HG03066 (cell line): ENCODE results near the gene SMYD1.
"Not testable (repeated sequence)": the region's sequence is repeated elsewhere in the genome, so short reads cannot be mapped to it uniquely, and the experiment has no call there.

Experiments used
- ATAC-seq: cut with Tn5 transposase; IDR thresholded peaks from one replicate; pipeline ENCODE4 v1.9.1; 2021; ENCODE audit warnings: low read depth; ENCODE audit not compliant: unreplicated experiment

Gene SMYD1

GRCh38 chr2:88067598-88067997 lies at the start of gene SMYD1:
Gene SMYD1 (plus strand): TSS chr2:88067825. CDS start chr2:88067865, 40 bp downstream.
- no peak for ATAC-seq

DNA sequence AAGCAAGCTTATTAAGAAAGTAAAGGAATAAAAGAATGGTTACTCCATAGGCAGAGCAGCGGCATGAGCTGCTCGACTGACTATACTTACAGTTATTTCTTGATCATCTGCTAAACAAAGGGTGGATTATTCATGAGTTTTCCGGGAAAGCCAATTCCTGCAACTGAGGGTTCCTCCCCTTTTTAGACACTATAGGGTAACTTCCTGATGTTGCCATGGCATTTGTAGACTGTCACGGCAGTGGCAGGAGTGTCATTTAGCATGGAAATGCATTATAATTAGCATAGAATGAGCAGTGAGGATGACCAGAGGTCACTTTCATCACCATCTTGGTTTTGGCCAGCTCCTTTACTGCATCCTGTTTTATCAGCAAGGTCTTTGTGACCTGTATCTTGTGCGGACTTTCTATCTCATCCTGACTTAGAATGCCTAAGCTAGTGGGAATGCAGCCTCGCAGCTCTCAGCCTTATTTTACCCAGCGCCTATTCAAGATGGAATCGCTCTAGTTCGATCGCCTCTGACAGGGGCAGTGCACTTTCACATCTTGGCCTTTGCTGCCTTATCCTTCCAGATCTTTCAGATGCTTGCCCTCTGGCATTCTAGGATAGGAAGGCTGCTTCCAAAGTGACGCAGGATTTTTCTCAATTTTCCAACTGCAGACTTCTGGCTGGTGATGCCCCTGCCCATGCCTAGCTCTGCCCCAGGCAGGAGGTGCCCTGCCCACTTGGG lies 49.4 kb upstream of the SMYD1 start:
- not testable (repeated sequence) for ATAC-seq

DNA sequence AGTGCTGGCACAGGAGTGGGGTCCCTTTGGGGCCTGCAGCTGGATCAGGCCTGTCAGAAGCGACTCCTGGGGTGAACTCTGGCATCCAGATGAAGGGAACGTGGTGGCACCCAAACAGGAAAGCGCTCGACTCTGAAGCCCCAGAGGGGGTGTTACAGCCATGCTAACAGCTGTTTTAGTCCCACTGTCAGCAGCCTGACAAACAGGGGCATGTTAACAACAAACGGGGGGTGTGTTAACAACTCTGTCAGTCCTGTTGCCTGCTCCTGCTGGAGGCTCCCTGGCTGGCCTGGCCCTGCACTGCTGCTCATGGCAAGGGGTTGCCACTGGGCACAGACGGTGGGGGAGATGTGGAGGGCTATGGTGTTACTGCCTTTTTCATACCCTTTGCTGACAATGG lies 48.7 kb upstream of the SMYD1 start:
- ATAC-seq: no peak

- no peak for ATAC-seq
These were observed 47.6 kb upstream of the SMYD1 start for GRCh38 chr2:88019985-88020384.

DNA sequence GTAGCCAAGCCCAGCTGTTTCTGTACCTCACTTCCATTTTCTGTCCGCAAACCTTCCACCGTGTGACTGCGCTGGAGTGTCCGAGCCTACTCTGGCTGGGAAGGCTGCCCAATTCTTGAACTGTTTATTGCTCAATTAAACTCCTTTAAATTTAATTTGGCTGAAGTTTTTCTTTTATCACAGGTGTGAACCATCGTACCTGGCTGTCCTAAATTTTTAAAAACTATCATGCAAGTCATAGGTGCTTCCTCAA lies 45.0 kb upstream of the SMYD1 start:
- ATAC-seq: no peak

DNA sequence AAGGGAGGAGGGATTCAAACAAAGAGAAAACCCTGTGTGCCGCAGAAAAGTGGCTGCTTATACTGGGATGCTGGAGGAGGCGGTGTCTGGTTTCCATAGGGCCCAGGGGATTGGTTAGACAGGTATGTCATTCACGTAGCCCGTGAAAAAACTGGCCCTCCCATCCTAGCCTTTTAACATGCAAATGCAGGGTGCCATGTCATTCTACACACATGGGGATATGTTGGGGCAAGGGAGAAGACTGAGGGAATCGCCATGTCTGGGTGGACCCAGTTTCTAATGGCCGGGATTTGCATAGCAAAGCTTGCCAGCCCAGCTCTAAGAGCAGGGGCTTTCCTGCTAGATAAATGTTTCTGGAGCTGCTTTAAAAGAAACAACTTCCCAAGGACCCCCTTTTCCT lies 43.1 kb upstream of the SMYD1 start:
- no peak for ATAC-seq

GRCh38 chr2:88027697-88028389 lies 39.8 kb upstream of the SMYD1 start:
- no peak for ATAC-seq

DNA sequence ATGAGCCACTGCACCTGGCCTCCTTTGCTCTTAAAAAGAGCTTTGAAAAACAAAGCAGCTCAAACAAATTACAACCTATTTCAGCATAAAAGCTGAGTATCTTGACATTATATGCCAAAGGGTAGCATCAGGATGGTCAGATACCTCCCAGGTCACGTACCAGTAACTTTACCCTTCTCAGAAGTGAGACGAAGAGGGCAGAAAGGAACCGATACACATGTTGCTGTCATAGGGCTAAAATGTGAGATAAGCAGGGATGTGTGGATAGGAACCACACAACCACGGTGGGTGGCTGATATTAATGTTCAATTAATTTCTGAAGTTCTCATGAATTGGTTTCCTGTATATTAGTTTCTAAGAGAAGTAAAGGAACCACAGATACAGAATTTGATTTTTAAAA lies 38.7 kb upstream of the SMYD1 start:
- no peak for ATAC-seq

DNA sequence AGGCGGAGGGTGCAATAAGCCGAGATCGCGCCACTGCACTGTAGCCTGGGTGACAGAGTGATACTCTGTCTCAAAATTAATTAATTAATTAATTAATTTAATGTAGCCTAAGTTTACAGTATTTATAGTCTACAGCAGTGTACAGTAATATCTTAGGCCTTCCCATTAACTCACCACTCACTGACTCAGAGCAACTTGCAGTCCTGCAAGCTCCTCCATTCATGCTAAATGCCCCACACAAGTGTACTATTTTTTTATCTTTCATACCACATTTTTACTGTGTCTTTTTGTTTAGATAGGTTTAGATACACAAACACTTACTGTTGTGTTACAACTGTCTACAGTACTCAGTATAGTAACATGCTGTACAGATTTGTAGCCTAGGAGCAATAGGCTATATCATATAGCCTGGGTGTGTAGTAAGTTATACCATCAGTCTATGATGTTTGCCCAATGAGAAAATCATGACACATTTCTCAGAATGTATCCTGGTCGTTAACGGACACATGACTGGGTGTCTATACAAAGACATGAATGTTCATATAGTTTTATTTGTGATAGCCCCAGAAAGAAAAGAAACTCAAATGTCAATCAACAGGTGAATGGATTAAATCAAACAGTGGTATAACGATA lies 35.4 kb upstream of the SMYD1 start:
- no peak for ATAC-seq

DNA sequence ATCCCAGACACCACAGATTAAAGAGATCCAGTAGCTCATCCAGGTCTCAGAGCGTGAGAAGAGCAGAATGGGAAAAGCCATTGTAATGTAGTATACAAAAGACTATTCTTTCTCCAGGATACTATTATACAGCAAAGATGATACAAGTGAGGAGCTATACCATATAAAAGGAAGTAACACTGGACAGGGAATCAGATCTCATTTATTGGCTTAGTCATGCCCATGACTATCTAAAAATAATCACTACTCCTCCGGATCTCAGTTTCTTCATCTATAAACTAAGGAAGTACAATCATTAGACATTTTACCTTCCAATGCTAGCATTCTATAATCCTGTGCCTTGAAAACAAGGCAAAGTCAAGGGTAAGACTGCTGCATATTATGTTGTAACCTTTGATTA lies 31.4 kb upstream of the SMYD1 start:
- no peak for ATAC-seq

DNA sequence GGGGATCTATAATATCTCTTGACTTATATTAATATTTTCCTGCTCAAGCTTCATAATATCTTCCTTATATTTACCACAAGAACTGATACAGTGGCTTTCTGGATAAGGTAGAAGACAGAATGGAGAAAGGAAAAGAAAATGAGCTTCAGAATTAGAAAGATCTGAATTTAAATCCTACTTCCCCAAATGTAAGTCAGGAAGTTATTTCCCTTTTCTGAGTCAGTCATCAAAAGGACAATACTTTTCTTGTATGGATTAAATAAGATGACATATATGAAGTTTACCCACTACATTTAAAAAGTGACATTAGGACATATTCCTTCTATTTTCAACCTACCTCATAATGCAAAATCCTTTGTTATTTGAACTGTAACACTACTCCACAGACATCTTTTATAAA lies 31.0 kb upstream of the SMYD1 start:
- ATAC-seq: no peak

- ATAC-seq: no peak
These were observed 29.1 kb upstream of the SMYD1 start for GRCh38 chr2:88038263-88039105.

DNA sequence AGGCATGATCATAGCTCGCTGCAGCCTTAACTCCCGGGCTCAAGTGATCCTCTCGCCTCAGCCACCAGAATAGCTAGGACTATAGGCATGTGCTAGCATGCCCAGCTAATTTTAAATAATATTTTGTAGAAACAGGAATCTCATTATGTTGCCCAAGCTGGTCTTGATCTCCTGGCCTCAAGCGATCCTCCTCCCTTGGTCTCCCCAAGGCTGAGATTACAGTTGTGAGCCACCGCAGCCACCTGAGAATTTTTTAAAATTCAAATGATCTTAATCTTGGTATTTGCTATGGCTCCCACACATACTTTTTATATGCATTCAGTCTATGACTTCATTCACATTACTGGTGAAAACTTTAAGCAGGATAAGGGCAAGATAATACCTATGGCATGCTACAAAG lies 25.1 kb upstream of the SMYD1 start:
- ATAC-seq: no peak

- ATAC-seq: not testable (repeated sequence)
These were observed 22.1 kb upstream of the SMYD1 start for GRCh38 chr2:88045561-88045960.

GRCh38 chr2:88048541-88048940 lies 19.1 kb upstream of the SMYD1 start:
- no peak for ATAC-seq

GRCh38 chr2:88049622-88050021 lies 18.0 kb upstream of the SMYD1 start:
- no peak for ATAC-seq

- no peak for ATAC-seq
These were observed 15.8 kb upstream of the SMYD1 start for GRCh38 chr2:88051792-88052191.

- no peak for ATAC-seq
These were observed 14.3 kb upstream of the SMYD1 start for GRCh38 chr2:88053296-88053695.

- ATAC-seq: no peak
These were observed 13.5 kb upstream of the SMYD1 start for GRCh38 chr2:88053934-88054781.

GRCh38 chr2:88054782-88055370 lies 12.7 kb upstream of the SMYD1 start:
- ATAC-seq: no peak
